ENCODE measurements around the gene SEC31A. TPM values are rescaled to one million over a fixed set of nuclear protein-coding genes. Genes with fewer than 3 reads are reported as not detected.

Gene SEC31A
- total RNA-seq, 1 experiment from 2014 or later = 128 TPM

- H3K14ac ChIP-seq (ENCODE audit: insufficient read depth, low read length) = no peak overlapping the region
- H3K27ac Mint-ChIP-seq = 0 out of 7 replicates have a peak overlapping the region, but pooled peaks of 1 of the 3 experiments have one; percentile 4
- H3K9me3 Mint-ChIP-seq = no peaks in the 10 kb centered on the region
- H4K5ac ChIP-seq (ENCODE audit: insufficient read length, low read depth, low read length) = no peak overlapping the region
- H3K9ac ChIP-seq (ENCODE audit: extremely low read depth, insufficient read length, low read length) = no peak overlapping the region
- no peak for TF ChIP-seq CTCF (conservative IDR thresholded peaks at IDR 0.05)
- H3K79me2 ChIP-seq (ENCODE audit: insufficient read depth, low read length) = no peaks in the 10 kb centered on the region
- H3T11ph ChIP-seq (ENCODE audit: low read length) = no peak overlapping the region
- no peaks in the 10 kb centered on the region for H3K27me3 Mint-ChIP-seq (ENCODE audit: low read depth)
- H3K4me2 ChIP-seq (ENCODE audit: insufficient read depth, insufficient read length, low read length) = no peak overlapping the region
- no peak overlapping the region for H3K56ac ChIP-seq (ENCODE audit: insufficient read length, low read depth, low read length)
- H2BK12ac ChIP-seq (ENCODE audit: insufficient read length, low read depth, low read length) = no peak overlapping the region
- no peaks in the 10 kb centered on the region for H3K27me3 ChIP-seq (ENCODE audit: insufficient read depth, low read length)
- H2BK15ac ChIP-seq (ENCODE audit: low read depth, low read length) = no peak overlapping the region
- no peaks in the 10 kb centered on the region for H3K79me1 ChIP-seq (ENCODE audit: insufficient read depth, low read depth, low read length, poor library complexity, severe bottlenecking)
- no peak overlapping the region for H4K8ac ChIP-seq (replicated peaks; ENCODE audit: insufficient read length, low read depth, low read length)
- H3K23me2 ChIP-seq (ENCODE audit: insufficient read length, low read depth, low read length, poor library complexity, severe bottlenecking) = no peaks in the 10 kb centered on the region
- no peak overlapping the region for H2BK20ac ChIP-seq (ENCODE audit: low read depth, low read length, poor library complexity, severe bottlenecking)
- H2AK5ac ChIP-seq (ENCODE audit: insufficient read length, low read length) = no peak overlapping the region
- H3K23ac ChIP-seq (ENCODE audit: insufficient read length, low read depth, low read length) = no peak overlapping the region
- no peak overlapping the region for H3K4me3 Mint-ChIP-seq
- no peak overlapping the region for H3K4ac ChIP-seq (ENCODE audit: low read depth, low read length)
- peaks cover 5 to 40% (median 29%) of the 10 kb centered on the region in 3 experiments; a peak in 6 of 7 replicates for H3K36me3 Mint-ChIP-seq (ENCODE audit: insufficient read depth in 1 of 3, low read depth in 3 of 3)
- no peak overlapping the region for H3K27ac ChIP-seq (ENCODE audit: insufficient read length, low read depth, low read length)
- no peak overlapping the region for H2BK5ac ChIP-seq (ENCODE audit: insufficient read length, low read length)
- H2BK120ac ChIP-seq (ENCODE audit: low read depth, low read length, poor library complexity, severe bottlenecking) = no peak overlapping the region
- H3K9me3 ChIP-seq (ENCODE audit: control insufficient read depth, low read depth, low read length) = no peaks in the 10 kb centered on the region
- H2AFZ ChIP-seq (ENCODE audit: low read length) = no peak overlapping the region
- no peaks in the 10 kb centered on the region for H3K4me1 ChIP-seq (ENCODE audit: insufficient read depth, low read length)
- no peaks in the 10 kb centered on the region for H3K4me1 Mint-ChIP-seq
- no peaks in the 10 kb centered on the region for H4K20me1 ChIP-seq (ENCODE audit: control insufficient read depth, insufficient read depth, insufficient read length)
- no peak overlapping the region for H3K18ac ChIP-seq (ENCODE audit: insufficient read length, low read depth, low read length)
- H4K91ac ChIP-seq (ENCODE audit: insufficient read length, low read depth, low read length) = no peak overlapping the region
- DNase-seq = no peak
Observed at GRCh38 chr4:82934441-82934840, 43.5 kb upstream of the SEC31A start.

Data from H9 (cell line).